GM19438 (cell line): ENCODE measurements around the gene FAXDC2.
A peak's percentile ranks its signal among the peaks of the same experiment; 100 is the strongest.
"Not testable (repeated sequence)": the region's sequence is repeated elsewhere in the genome, so short reads cannot be mapped to it uniquely, and the experiment has no call there.

Experiments
- ATAC-seq: cut with Tn5 transposase; IDR thresholded peaks from one replicate; pipeline ENCODE4 v1.9.1; 2021; ENCODE audit warnings: low read depth; ENCODE audit not compliant: unreplicated experiment

Gene FAXDC2

GRCh38 chr5:154862766-154863165 lies 12.4 kb upstream of the FAXDC2 start:
- ATAC-seq, result no peak

- no peak for ATAC-seq
These were observed 11.5 kb upstream of the FAXDC2 start for GRCh38 chr5:154861946-154862345.

GRCh38 chr5:154860765-154861164 lies 10.4 kb upstream of the FAXDC2 start:
- no peak for ATAC-seq

- ATAC-seq, result no peak
These were observed 9.7 kb upstream of the FAXDC2 start for GRCh38 chr5:154860123-154860522.

- ATAC-seq, result no peak
These were observed 8.8 kb upstream of the FAXDC2 start for GRCh38 chr5:154858972-154859871.

- ATAC-seq, result peak; percentile 73
These were observed 8.0 kb upstream of the FAXDC2 start, which contains the start of gene CNOT8 for GRCh38 chr5:154858297-154858971. CNOT8 (plus strand) TSS chr5:154858627; CDS start chr5:154863279, 4,652 bp downstream.

GRCh38 chr5:154857530-154858296 lies 7.3 kb upstream of the FAXDC2 start:
- peak; percentile 63 for ATAC-seq

GRCh38 chr5:154851351-154851750 lies 948 bp upstream of the FAXDC2 start:
- ATAC-seq, result no peak

- no peak for ATAC-seq
These were observed 607 bp downstream of the FAXDC2 start for GRCh38 chr5:154849791-154850201.

- ATAC-seq, result no peak
These were observed 1.1 kb downstream of the FAXDC2 start for GRCh38 chr5:154849264-154849785.

- ATAC-seq, result no peak
These were observed 5.6 kb downstream of the FAXDC2 start for GRCh38 chr5:154844809-154845208.

GRCh38 chr5:154842689-154843530 lies 7.5 kb downstream of the FAXDC2 start:
- no peak for ATAC-seq

- ATAC-seq, result no peak
These were observed 9.1 kb downstream of the FAXDC2 start for GRCh38 chr5:154841273-154841661.

- ATAC-seq, result no peak
These were observed 9.7 kb downstream of the FAXDC2 start for GRCh38 chr5:154840435-154841272.

- ATAC-seq, result no peak
These were observed 13.1 kb downstream of the FAXDC2 start for GRCh38 chr5:154837009-154837901.

- ATAC-seq, result no peak
These were observed 14.2 kb downstream of the FAXDC2 start for GRCh38 chr5:154836225-154836624.

- not testable (repeated sequence) for ATAC-seq
These were observed 14.7 kb downstream of the FAXDC2 start for GRCh38 chr5:154835701-154836052.

GRCh38 chr5:154834053-154834452 lies 16.4 kb downstream of the FAXDC2 start:
- ATAC-seq, result no peak
